Thymus (tissue), 14 donors: ENCODE results near the gene LIME1. TPM values are rescaled to one million over a fixed set of nuclear protein-coding genes. Genes with fewer than 3 reads are reported as not detected.

Experiments used
- DNase-seq, 9 donors: peaks; one replicate each; pipeline ENCODE4 v3.0.0-alpha.2; 2013; ENCODE audit warnings: low spot score in 9 of 9, low read depth in 6 of 9, missing footprints in 1 of 9
- H3K27ac ChIP-seq, 2 donors: one replicate each; pipeline ENCODE4 v1.5.1; 2013; ENCODE audit warnings: control low read depth in 1 of 2, low read depth in 1 of 2, low read length in 1 of 2, mild to moderate bottlenecking in 1 of 2, moderate library complexity in 1 of 2
- H3K27me3 ChIP-seq, 2 donors: one replicate each; pipeline ENCODE4 v1.5.1; 2013; ENCODE audit warnings: low read length in 1 of 2; ENCODE audit not compliant: control insufficient read depth in 2 of 2, insufficient read depth in 1 of 2
- H3K36me3 ChIP-seq, 2 donors: one replicate each; pipeline ENCODE4 v1.5.1; 2013; ENCODE audit warnings: low read length in 1 of 2, mild to moderate bottlenecking in 1 of 2, moderate library complexity in 1 of 2; ENCODE audit not compliant: control insufficient read depth in 2 of 2, insufficient read depth in 2 of 2
- H3K4me1 ChIP-seq, 2 donors: one replicate each; pipeline ENCODE4 v1.5.1; 2013; ENCODE audit warnings: low read length in 2 of 2; ENCODE audit not compliant: control insufficient read depth in 2 of 2, insufficient read depth in 2 of 2
- H3K4me3 ChIP-seq, 2 donors: one replicate each; pipeline ENCODE4 v1.5.1; 2013; ENCODE audit warnings: low read length in 2 of 2, control low read depth in 1 of 2, mild to moderate bottlenecking in 1 of 2
- H3K9me3 ChIP-seq, 2 donors: one replicate each; pipeline ENCODE4 v1.5.1; 2013; ENCODE audit warnings: low read length in 1 of 2, mild to moderate bottlenecking in 1 of 2; ENCODE audit not compliant: control insufficient read depth in 2 of 2, insufficient read depth in 1 of 2
- WGBS: extraction: QIAGEN DNeasy Blood & Tissue Kit; methylation state at CpG from one replicate; pipeline ENCODE4 v1.1.7; 2013; 5-methylcytosine and 5-hydroxymethylcytosine counted together
- long read RNA-seq, 10 donors: transcript quantifications; one replicate each; lab custom pipeline, GENCODE V29; 2026
- polyA plus RNA-seq: library from polyadenylated mRNA; stranded (reverse); fragments of 200-250 nt; gene quantifications from one replicate; pipeline ENCODE4 v1.2.3, GENCODE V29; 2013
- total RNA-seq: library from RNA; stranded (reverse); fragments of 120-200 nt; gene quantifications from one replicate; pipeline ENCODE4 v1.2.4, GENCODE V29; 2013
- donor health status: healthy.

The LIME1 gene, protein sequence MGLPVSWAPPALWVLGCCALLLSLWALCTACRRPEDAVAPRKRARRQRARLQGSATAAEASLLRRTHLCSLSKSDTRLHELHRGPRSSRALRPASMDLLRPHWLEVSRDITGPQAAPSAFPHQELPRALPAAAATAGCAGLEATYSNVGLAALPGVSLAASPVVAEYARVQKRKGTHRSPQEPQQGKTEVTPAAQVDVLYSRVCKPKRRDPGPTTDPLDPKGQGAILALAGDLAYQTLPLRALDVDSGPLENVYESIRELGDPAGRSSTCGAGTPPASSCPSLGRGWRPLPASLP
- 80.5 TPM for total RNA-seq
- polyA plus RNA-seq = 181 TPM
- long read RNA-seq, donor 1, partial matches to known transcripts = 0 of 5 reads
- long read RNA-seq, donor 1, other reads (novel, unspliced or antisense) = 0 of 5 reads
- long read RNA-seq, donor 2, transcript LIME1-201 (6 exons, 1,178 nt) = minor isoform, 23 of 59 reads
- long read RNA-seq, donor 2, transcript LIME1-205 (6 exons, 819 nt) = major isoform, 24 of 59 reads
- long read RNA-seq, donor 2, transcript LIME1-206 (5 exons, 805 nt) = minor isoform, 11 of 59 reads
- long read RNA-seq, donor 2, partial matches to known transcripts = 0 of 59 reads
- long read RNA-seq, donor 2, other reads (novel, unspliced or antisense) = 0 of 59 reads
- long read RNA-seq, donor 3, transcript LIME1-205 (6 exons, 819 nt) = major isoform, 28 of 52 reads
- long read RNA-seq, donor 3, transcript LIME1-201 (6 exons, 1,178 nt) = minor isoform, 20 of 52 reads
- long read RNA-seq, donor 3, partial matches to known transcripts = 0 of 52 reads
- long read RNA-seq, donor 3, other reads (novel, unspliced or antisense) = 0 of 52 reads
- long read RNA-seq, donor 4, transcript LIME1-205 (6 exons, 819 nt) = major isoform, 7 of 12 reads
- long read RNA-seq, donor 4, transcript LIME1-201 (6 exons, 1,178 nt) = minor isoform, 5 of 12 reads
- long read RNA-seq, donor 4, partial matches to known transcripts = 0 of 12 reads
- long read RNA-seq, donor 4, other reads (novel, unspliced or antisense) = 0 of 12 reads
- long read RNA-seq, donor 5, transcript LIME1-205 (6 exons, 819 nt) = major isoform, 22 of 49 reads
- long read RNA-seq, donor 5, transcript LIME1-206 (5 exons, 805 nt) = minor isoform, 5 of 49 reads
- long read RNA-seq, donor 5, transcript LIME1-201 (6 exons, 1,178 nt) = minor isoform, 20 of 49 reads
- long read RNA-seq, donor 5, partial matches to known transcripts = 0 of 49 reads
- long read RNA-seq, donor 5, other reads (novel, unspliced or antisense) = 0 of 49 reads
- long read RNA-seq, donor 6, transcript LIME1-205 (6 exons, 819 nt) = major isoform, 11 of 25 reads
- long read RNA-seq, donor 6, transcript LIME1-201 (6 exons, 1,178 nt) = minor isoform, 7 of 25 reads
- long read RNA-seq, donor 6, transcript LIME1-206 (5 exons, 805 nt) = minor isoform, 6 of 25 reads
- long read RNA-seq, donor 6, partial matches to known transcripts = 0 of 25 reads
- long read RNA-seq, donor 6, other reads (novel, unspliced or antisense) = 0 of 25 reads
- long read RNA-seq, donor 7, transcript LIME1-205 (6 exons, 819 nt) = major isoform, 14 of 26 reads
- long read RNA-seq, donor 7, transcript LIME1-201 (6 exons, 1,178 nt) = minor isoform, 8 of 26 reads
- long read RNA-seq, donor 7, partial matches to known transcripts = 0 of 26 reads
- long read RNA-seq, donor 7, other reads (novel, unspliced or antisense) = 0 of 26 reads
- long read RNA-seq, donor 8, transcript LIME1-205 (6 exons, 819 nt) = major isoform, 6 of 10 reads
- long read RNA-seq, donor 8, partial matches to known transcripts = 0 of 10 reads
- long read RNA-seq, donor 8, other reads (novel, unspliced or antisense) = 0 of 10 reads
- long read RNA-seq, donor 9, transcript LIME1-205 (6 exons, 819 nt) = minor isoform, 7 of 19 reads
- long read RNA-seq, donor 9, transcript LIME1-201 (6 exons, 1,178 nt) = major isoform, 10 of 19 reads
- long read RNA-seq, donor 9, partial matches to known transcripts = 0 of 19 reads
- long read RNA-seq, donor 9, other reads (novel, unspliced or antisense) = 0 of 19 reads
- long read RNA-seq, donor 10, transcript LIME1-205 (6 exons, 819 nt) = major isoform, 17 of 26 reads
- long read RNA-seq, donor 10, transcript LIME1-201 (6 exons, 1,178 nt) = minor isoform, 8 of 26 reads
- long read RNA-seq, donor 10, partial matches to known transcripts = 0 of 26 reads
- long read RNA-seq, donor 10, other reads (novel, unspliced or antisense) = 0 of 26 reads

DNA sequence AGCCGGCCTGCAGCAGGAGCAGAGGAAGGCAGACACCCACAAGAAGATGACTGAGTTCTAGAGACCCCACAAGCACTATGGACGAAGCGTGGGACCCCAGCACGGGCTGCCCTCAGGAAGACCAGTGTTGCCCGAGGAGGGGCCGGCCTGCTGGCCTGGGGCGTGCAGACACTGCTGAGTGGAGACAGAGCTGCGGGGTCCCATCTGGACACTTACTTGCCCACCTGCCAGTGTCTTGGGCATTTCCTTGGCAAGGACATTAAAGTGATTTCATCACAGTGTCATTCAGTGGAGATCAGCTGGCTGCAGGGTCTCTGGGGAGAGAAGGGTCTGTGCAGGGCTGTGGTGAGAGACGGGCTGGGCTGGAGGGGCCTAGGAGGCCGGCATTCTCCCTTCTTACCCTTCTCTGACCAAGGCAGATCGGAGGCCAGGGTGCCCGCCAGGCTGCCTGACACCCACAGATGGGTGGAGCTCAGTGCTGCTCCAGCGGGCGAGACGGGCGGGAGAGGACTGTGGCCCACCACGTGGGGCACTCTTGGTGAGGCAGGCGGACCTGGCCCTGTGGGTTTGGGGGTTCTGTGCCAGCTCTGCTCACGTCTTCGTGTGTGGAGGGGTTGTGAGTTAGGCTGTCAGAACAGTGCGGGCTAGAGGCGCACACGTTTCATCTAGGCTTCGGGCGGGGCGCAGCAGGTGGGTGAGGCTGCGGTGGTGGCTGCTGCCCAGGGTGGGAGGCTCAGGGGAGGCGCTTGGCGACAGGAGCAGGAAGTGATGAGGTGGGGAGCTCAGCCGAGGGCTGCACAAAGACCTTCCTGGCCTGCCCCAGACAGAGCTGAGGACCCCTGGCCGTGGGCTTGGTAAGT lies at the start of gene LIME1:
TSS of gene LIME1 (plus strand) at position 806 of the 860 bp plus-strand sequence. CDS start 886 bp downstream, outside the sequence.
- H3K27ac ChIP-seq = peak within 1 kb of the TSS; percentile 97 to 99
- DNase-seq = peak in 8 of 9 donors; percentile 55 to 93 (median 81)
- H3K9me3 ChIP-seq = peaks cover 0 to 10% of the 10 kb centered on the region in 2 donors
- WGBS = 16% methylated on average over 31 of the region's 31 CpGs
- H3K36me3 ChIP-seq = peaks cover 46 to 50% of the 10 kb centered on the region in 2 donors
- H3K27me3 ChIP-seq = peaks cover 0 to 19% of the 10 kb centered on the region in 2 donors
- H3K4me3 ChIP-seq = peak within 1 kb of the TSS; percentile 88 to 90
- peaks cover 63 to 83% of the 10 kb centered on the region in 2 donors for H3K4me1 ChIP-seq

DNA sequence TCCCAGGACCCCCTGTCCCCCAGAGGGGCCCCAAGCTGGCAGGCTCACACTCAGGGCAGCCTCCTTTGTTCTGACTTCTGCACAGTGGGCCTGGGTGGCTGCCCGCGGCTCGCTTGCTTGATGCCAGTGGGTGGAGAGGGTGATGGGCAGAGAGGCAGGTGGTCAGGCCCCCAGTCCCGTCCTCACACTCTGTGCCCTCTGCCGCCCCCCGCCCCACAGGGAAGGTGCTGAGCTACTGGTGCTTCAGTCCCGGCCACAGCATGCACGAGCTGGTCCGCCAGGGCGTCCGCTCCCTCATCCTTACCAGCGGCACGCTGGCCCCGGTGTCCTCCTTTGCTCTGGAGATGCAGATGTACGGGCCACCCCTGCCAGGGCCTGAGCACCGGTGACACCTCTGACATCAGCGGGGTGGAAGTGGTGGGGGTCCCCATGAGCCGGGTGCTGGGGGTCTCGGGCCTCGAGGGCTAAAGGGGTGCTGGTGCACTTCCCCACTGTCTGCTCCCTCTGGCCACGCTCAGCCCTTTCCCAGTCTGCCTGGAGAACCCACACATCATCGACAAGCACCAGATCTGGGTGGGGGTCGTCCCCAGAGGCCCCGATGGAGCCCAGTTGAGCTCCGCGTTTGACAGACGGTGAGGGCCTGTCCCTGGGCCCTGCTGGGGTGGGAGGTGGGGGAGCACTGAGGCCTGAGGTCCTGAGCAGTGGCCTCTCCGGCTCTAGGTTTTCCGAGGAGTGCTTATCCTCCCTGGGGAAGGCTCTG lies 48.9 kb upstream of the LIME1 start:
- Histone ChIP-seq H3K4me3 (no peak overlapping the region), H3K27me3 (peaks cover 0 to 9% of the 10 kb centered on the region in 2 donors), H3K27ac (peak overlapping the region; percentile 51 to 58), H3K36me3 (peaks cover 0 to 15% of the 10 kb centered on the region in 2 donors), H3K9me3 (no peaks in the 10 kb centered on the region), H3K4me1 (peaks cover 0 to 13% of the 10 kb centered on the region in 2 donors)
- WGBS = 97% methylated on average over 29 of the region's 29 CpGs
- no peak for DNase-seq

DNA sequence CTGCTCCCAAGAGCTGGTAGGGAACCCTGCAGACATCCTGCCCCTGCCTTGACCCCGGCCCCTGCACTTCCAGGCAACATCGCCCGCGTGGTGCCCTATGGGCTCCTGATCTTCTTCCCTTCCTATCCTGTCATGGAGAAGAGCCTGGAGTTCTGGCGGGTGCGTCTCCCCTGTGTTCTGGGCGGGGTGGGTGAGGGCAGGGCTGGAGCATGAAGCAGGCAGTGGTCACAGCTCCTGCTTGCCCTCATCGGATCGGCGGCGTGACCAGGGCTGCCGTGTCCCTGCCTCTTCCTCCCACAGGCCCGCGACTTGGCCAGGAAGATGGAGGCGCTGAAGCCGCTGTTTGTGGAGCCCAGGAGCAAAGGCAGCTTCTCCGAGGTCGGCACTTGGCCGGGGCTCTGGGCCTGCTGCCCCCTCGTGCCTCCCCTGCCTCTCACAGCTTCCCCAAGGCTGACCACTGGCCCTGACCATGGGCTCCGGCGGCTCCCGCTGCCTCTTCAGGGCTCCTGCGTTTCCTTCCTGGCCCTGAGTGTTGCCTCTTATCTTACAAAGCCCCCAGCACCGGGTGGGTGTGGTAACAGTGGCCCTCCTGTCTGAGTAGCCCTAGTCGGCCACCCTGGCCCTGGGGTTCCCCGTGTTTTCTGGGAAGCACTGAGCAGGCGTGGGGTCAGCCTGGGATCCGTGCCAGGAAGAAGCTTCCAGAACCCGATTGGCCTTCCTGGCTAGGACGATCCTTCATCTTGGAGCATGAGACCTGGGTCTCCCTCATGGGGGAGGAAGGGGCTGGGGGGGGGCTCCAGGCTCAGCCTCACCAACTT lies 48.0 kb upstream of the LIME1 start:
- DNase-seq = no peak
- Histone ChIP-seq H3K9me3 (no peaks in the 10 kb centered on the region), H3K4me1 (peaks cover 0 to 13% of the 10 kb centered on the region in 2 donors), H3K36me3 (peaks cover 0 to 11% of the 10 kb centered on the region in 2 donors), H3K27me3 (peaks cover 0 to 9% of the 10 kb centered on the region in 2 donors), H3K27ac (no peak overlapping the region), H3K4me3 (no peak overlapping the region)
- WGBS = 94% methylated on average over 31 of the region's 31 CpGs

DNA sequence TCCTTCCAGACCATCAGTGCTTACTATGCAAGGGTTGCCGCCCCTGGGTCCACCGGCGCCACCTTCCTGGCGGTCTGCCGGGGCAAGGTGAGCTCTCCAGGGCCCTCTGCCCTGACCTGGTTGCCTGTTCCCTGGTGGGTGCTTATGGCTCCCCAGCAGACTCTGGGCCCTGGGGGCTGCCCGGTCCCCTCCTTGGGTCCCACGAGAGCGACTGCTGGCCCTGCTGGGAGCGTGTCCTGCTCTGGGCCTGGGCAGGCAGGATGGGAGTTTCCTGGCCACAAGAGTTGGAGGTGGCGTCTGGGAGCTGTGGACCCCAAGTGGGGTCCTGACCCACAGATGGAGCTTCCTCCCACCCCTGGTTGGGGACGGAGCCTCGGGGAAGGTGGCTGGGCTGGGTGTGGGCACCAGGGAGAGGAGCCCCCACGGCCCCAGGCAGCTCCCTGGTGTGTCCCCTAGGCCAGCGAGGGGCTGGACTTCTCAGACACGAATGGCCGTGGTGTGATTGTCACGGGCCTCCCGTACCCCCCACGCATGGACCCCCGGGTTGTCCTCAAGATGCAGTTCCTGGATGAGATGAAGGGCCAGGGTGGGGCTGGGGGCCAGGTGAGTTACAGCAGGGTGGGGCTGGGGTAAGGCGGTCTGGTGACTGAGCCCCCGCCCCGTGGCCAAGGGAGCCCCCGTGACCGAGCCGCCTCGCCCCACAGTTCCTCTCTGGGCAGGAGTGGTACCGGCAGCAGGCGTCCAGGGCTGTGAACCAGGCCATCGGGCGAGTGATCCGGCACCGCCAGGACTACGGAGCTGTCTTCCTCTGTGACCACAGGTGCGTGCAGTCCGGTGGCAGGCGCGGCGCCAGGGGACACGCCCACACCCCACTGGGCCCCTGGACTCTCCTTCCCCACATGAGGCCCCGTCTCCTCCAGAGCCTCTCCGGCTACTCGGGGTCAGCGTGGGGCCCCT lies 47.1 kb upstream of the LIME1 start:
- H3K4me3 ChIP-seq = no peak overlapping the region
- 97% methylated on average over 44 of the region's 44 CpGs for WGBS
- no peaks in the 10 kb centered on the region for H3K9me3 ChIP-seq
- peaks cover 0 to 9% of the 10 kb centered on the region in 2 donors for H3K27me3 ChIP-seq
- H3K4me1 ChIP-seq = peaks cover 0 to 17% of the 10 kb centered on the region in 2 donors
- no peak for DNase-seq
- peaks cover 4 to 16% of the 10 kb centered on the region in 2 donors for H3K36me3 ChIP-seq
- no peak overlapping the region for H3K27ac ChIP-seq

DNA sequence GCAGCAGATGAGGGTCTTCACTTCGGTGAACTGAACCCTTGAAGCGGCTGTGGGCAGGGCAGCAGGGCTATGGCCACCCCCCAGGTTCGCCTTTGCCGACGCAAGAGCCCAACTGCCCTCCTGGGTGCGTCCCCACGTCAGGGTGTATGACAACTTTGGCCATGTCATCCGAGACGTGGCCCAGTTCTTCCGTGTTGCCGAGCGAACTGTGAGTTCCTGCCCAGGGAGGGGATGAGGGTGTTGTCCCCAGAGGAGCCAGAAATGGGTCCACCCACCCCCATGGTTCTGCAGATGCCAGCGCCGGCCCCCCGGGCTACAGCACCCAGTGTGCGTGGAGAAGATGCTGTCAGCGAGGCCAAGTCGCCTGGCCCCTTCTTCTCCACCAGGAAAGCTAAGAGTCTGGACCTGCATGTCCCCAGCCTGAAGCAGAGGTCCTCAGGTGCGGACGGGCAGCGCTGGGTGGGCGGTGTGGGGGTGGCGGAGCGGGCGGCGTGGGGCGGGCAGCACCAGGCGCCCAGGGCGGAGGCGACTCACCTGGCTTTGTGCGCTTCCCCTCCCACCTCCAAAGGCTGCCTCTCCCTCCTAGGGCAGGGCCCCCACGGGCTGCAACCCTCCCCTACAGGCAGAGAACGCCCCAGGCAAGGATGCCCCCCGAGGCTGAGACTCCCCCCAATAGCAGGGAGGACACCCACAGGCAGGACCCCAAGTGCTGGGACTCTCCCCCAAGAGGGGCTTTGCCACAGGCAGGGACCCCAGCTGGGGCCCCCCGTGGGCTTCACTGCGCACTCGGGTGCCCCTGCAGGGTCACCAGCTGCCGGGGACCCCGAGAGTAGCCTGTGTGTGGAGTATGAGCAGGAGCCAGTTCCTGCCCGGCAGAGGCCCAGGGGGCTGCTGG lies 46.2 kb upstream of the LIME1 start:
- Histone ChIP-seq H3K36me3 (peaks cover 8 to 22% of the 10 kb centered on the region in 2 donors), H3K27me3 (peaks cover 0 to 9% of the 10 kb centered on the region in 2 donors), H3K9me3 (no peaks in the 10 kb centered on the region), H3K4me3 (no peak overlapping the region), H3K4me1 (peaks cover 0 to 21% of the 10 kb centered on the region in 2 donors), H3K27ac (no peak overlapping the region)
- WGBS = 95% methylated on average over 40 of the region's 40 CpGs
- no peak for DNase-seq
